Measurements from ENCODE around the gene NCAPD3.

The NCAPD3 gene

GRCh38 chr11:134164490-134165370 is 59.0 kb downstream of the NCAPD3 start:
- no peaks in the 10 kb centered on the region for H3K27me3 ChIP-seq (replicated peaks)
- H3K36me3 ChIP-seq (replicated peaks) = peaks cover 10% of the 10 kb centered on the region
- H3K4me3 ChIP-seq (ENCODE audit: low read depth, low read length) = no peak overlapping the region
- TF ChIP-seq, protein P1, sequence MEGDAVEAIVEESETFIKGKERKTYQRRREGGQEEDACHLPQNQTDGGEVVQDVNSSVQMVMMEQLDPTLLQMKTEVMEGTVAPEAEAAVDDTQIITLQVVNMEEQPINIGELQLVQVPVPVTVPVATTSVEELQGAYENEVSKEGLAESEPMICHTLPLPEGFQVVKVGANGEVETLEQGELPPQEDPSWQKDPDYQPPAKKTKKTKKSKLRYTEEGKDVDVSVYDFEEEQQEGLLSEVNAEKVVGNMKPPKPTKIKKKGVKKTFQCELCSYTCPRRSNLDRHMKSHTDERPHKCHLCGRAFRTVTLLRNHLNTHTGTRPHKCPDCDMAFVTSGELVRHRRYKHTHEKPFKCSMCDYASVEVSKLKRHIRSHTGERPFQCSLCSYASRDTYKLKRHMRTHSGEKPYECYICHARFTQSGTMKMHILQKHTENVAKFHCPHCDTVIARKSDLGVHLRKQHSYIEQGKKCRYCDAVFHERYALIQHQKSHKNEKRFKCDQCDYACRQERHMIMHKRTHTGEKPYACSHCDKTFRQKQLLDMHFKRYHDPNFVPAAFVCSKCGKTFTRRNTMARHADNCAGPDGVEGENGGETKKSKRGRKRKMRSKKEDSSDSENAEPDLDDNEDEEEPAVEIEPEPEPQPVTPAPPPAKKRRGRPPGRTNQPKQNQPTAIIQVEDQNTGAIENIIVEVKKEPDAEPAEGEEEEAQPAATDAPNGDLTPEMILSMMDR (IDR thresholded peaks at IDR 0.05; ENCODE audit: low read depth, low read length, missing control alignments) = no peak
- DNase-seq = no peak
- H3K27ac ChIP-seq = no peak overlapping the region
- in situ Hi-C loops (cut with HindIII; ENCODE audit: low pct_ligation_motif_present, low sequenced_read_pairs) = no loop called here

GRCh38 chr11:134159652-134160051 is 64.1 kb downstream of the NCAPD3 start:
- in situ Hi-C loops (cut with HindIII; ENCODE audit: low pct_ligation_motif_present, low sequenced_read_pairs) = no loop called here
- TF ChIP-seq, protein P1 (IDR thresholded peaks at IDR 0.05; ENCODE audit: low read depth, low read length, missing control alignments) = no peak
- DNase-seq = no peak
- no peak overlapping the region for H3K27ac ChIP-seq
- H3K4me3 ChIP-seq (ENCODE audit: low read depth, low read length) = no peak overlapping the region
- no peaks in the 10 kb centered on the region for H3K27me3 ChIP-seq (replicated peaks)
- H3K36me3 ChIP-seq (replicated peaks) = peaks cover 24% of the 10 kb centered on the region

DNA sequence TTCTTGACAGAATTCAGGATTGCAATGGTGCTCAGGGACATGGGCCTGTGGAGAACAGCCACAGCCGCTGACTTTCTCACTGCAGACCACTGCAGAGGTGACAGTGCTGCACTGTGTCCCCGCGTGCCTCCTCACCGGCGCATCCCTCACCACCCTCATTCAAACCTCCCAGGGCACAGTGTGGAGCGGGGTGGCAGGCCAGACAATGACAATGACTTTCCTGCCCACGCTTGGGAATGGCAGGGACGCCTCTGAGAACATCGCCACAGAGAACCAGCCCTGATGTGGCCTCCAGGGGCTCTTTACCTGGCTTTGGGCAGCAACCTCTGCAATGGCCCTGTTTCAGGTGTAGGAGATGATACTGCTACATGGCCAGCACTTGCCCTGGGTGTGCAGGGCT is 65.7 kb downstream of the NCAPD3 start:
- Histone ChIP-seq H3K4me3 (ENCODE audit: low read depth, low read length) (no peak overlapping the region), H3K36me3 (replicated peaks) (peaks cover 24% of the 10 kb centered on the region), H3K27ac (no peak overlapping the region), H3K27me3 (replicated peaks) (no peaks in the 10 kb centered on the region)
- DNase-seq = no peak
- TF ChIP-seq, protein P1 (IDR thresholded peaks at IDR 0.05; ENCODE audit: low read depth, low read length, missing control alignments) = no peak
- in situ Hi-C loops (cut with HindIII; ENCODE audit: low pct_ligation_motif_present, low sequenced_read_pairs) = no loop called here

- H3K27ac ChIP-seq = no peak overlapping the region
- no peak overlapping the region for H3K4me3 ChIP-seq (ENCODE audit: low read depth, low read length)
- H3K27me3 ChIP-seq (replicated peaks) = no peaks in the 10 kb centered on the region
- DNase-seq = no peak
- in situ Hi-C loops (cut with HindIII; ENCODE audit: low pct_ligation_motif_present, low sequenced_read_pairs) = no loop called here
- peaks cover 27% of the 10 kb centered on the region for H3K36me3 ChIP-seq (replicated peaks)
- TF ChIP-seq, protein P1 (IDR thresholded peaks at IDR 0.05; ENCODE audit: low read depth, low read length, missing control alignments) = no peak
Measured at GRCh38 chr11:134157451-134157850, 66.3 kb downstream of the NCAPD3 start.

DNA sequence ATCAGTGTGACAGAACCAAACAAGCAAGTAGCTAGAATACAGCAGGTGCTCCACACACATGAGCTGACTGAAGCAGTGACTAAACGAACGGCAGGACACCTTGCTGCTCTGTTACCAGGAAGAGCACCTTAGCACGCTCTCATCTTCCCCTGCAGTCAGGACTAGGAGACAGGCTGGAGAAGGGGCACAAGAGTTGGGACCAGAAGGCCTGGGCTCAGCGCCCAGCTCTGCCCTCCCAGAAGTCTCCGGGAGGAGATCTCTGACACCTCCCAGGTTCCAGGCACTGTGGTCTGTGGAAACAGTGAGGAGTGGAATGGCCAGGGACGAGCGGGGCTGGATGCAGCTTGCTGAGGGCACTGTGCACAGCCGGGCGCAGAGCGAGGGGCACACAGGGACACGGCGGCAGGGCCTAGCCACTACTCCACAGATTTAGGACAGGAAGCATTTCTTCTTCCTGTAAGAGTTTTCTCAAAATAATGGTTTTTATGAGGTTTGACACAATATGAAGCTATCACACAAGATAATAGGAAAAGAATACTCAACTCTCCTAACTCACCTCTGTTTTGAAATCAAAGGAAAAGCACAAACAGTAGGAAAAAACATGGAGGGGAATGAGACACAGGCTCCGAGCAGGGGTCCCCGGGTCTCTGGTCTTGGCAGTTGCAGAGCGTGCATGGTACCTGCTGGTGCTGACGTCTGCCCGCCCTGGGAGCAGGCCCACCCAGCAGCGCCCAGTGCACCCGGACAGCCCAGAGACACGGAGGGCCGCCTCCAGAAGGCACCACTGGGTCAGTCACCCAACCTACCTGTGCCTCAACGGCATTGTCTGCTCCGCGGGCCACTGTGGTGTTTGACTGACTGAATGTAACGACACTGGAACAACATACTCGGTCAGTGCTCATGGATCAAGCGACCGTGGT is 67.6 kb downstream of the NCAPD3 start:
- H3K27me3 ChIP-seq (replicated peaks) = no peaks in the 10 kb centered on the region
- DNase-seq = no peak
- TF ChIP-seq, protein P1 (IDR thresholded peaks at IDR 0.05; ENCODE audit: low read depth, low read length, missing control alignments) = no peak
- in situ Hi-C loops (cut with HindIII; ENCODE audit: low pct_ligation_motif_present, low sequenced_read_pairs) = no loop called here
- peaks cover 31% of the 10 kb centered on the region for H3K36me3 ChIP-seq (replicated peaks)
- no peak overlapping the region for H3K27ac ChIP-seq
- no peak overlapping the region for H3K4me3 ChIP-seq (ENCODE audit: low read depth, low read length)

Data from brain microvascular endothelial cell (primary cell).